Panc1 (cell line): ENCODE measurements around the gene SUPT20H. TPM values are rescaled to one million over a fixed set of nuclear protein-coding genes. Genes with fewer than 3 reads are reported as not detected.

Source experiments
- ATAC-seq: fragments of 200-7000 bp; cut with Tn5 transposase; 2 replicates; pipeline ENCODE4 v1.9.1; 2020; ENCODE audit warnings: mild to moderate bottlenecking, moderate library complexity
- BruUV-seq: library from RNA; stranded (reverse); fragments of 400-500 nt; replicated peaks from 2 replicates; lab custom pipeline; 2021; lab: Mats Ljungman, UMichigan
- CTCF ChIA-PET: fragments of 300-600 bp; sonication (Branson Sonifier 250); formaldehyde crosslinking; loops from one replicate; lab custom pipeline; 2022; ENCODE audit warnings: antibody characterized with exemption; lab: Charles Lee
- POLR2A ChIA-PET: fragments of 300-600 bp; sonication (Branson Sonifier 250); formaldehyde crosslinking; loops from one replicate; lab custom pipeline; 2022; ENCODE audit warnings: antibody characterized with exemption; lab: Charles Lee
- DNase-seq: peaks from one replicate; pipeline ENCODE4 v3.0.0-alpha.2; 2010; ENCODE audit warnings: low read depth, low spot score
- H3K27ac ChIP-seq: 2 replicates; pipeline ENCODE4 v1.5.1; 2011; ENCODE audit warnings: mild to moderate bottlenecking, low read length, inconsistent platforms
- H3K27me3 ChIP-seq: fragments of 200-500 bp; sonication (Bioruptor generic); 2 replicates; pipeline ENCODE4 v1.6.0; 2014; ENCODE audit warnings: low read length, inconsistent platforms; ENCODE audit not compliant: control insufficient read depth, insufficient read depth
- H3K36me3 ChIP-seq: fragments of 200-500 bp; sonication (Bioruptor generic); 2 replicates; pipeline ENCODE4 v1.5.1; 2014; ENCODE audit warnings: inconsistent platforms, mild to moderate bottlenecking, low read length, moderate library complexity; ENCODE audit not compliant: control insufficient read depth, insufficient read depth
- H3K4me1 ChIP-seq: 2 replicates; pipeline ENCODE4 v1.5.1; 2011; ENCODE audit warnings: inconsistent platforms, mild to moderate bottlenecking, low read length, moderate library complexity; ENCODE audit not compliant: control insufficient read depth, insufficient read depth
- H3K4me3 ChIP-seq, 2 experiments: 2 replicates each; pipeline ENCODE4 v1.5.1; 2011 to 2012; ENCODE audit warnings: low read depth in 2 of 2, low read length in 2 of 2, mild to moderate bottlenecking in 2 of 2, inconsistent platforms in 1 of 2, moderate library complexity in 1 of 2
- H3K9me3 ChIP-seq: fragments of 200-500 bp; sonication (Bioruptor generic); 2 replicates; pipeline ENCODE4 v1.5.1; 2014; ENCODE audit warnings: low read depth, mild to moderate bottlenecking, inconsistent platforms, low read length, moderate library complexity; ENCODE audit not compliant: control insufficient read depth, insufficient read depth
- POLR2AphosphoS5 ChIP-seq: IDR thresholded peaks from 2 replicates; pipeline ENCODE4 v1.6.1; 2012; ENCODE audit warnings: mild to moderate bottlenecking, low read depth, low read length, moderate library complexity
- SIN3A ChIP-seq: IDR thresholded peaks from 2 replicates; pipeline ENCODE4 v1.6.1; 2012; ENCODE audit warnings: low read depth, mild to moderate bottlenecking, low read length, moderate library complexity, borderline replicate concordance; ENCODE audit not compliant: insufficient read depth
- TCF7L2 ChIP-seq: IDR thresholded peaks from 2 replicates; pipeline ENCODE4 v1.6.1; 2011; ENCODE audit warnings: mild to moderate bottlenecking, low read depth, low read length, inconsistent platforms
- in situ Hi-C: cut with HindIII; loops from 2 replicates; pipeline ENCODE4 v1.10.0; 2016; ENCODE audit warnings: low sequenced_read_pairs, low pct_unique_long_range_greater_than_20kb
- intact Hi-C: fragments of 100-400 bp; cut with micrococcal nuclease; formaldehyde crosslinking; loops from one replicate; pipeline ENCODE4 v1.10.0; 2022; ENCODE audit not compliant: unreplicated experiment
- total RNA-seq: library from RNA; stranded (reverse); gene quantifications from one replicate; pipeline ENCODE4 v1.2.1, GENCODE V29; 2021; ENCODE audit not compliant: unreplicated experiment
- TF ChIP-seq, protein P1 (sequence below), 2 experiments: IDR thresholded peaks; 2 replicates each; pipeline ENCODE4 v1.6.1; 2011 to 2012; ENCODE audit warnings: low read depth in 2 of 2, control low read depth in 1 of 2, low read length in 1 of 2, mild to moderate bottlenecking in 1 of 2, moderate library complexity in 1 of 2; ENCODE audit not compliant: insufficient read depth in 1 of 2
- TF ChIP-seq, protein P2 (sequence below): fragments of 450-650 bp; IDR thresholded peaks from 2 replicates; pipeline ENCODE4 v1.5.1; 2017; ENCODE audit warnings: mild to moderate bottlenecking

Gene SUPT20H
- total RNA-seq, 1 experiment from 2014 or later: 32.9 TPM

DNA sequence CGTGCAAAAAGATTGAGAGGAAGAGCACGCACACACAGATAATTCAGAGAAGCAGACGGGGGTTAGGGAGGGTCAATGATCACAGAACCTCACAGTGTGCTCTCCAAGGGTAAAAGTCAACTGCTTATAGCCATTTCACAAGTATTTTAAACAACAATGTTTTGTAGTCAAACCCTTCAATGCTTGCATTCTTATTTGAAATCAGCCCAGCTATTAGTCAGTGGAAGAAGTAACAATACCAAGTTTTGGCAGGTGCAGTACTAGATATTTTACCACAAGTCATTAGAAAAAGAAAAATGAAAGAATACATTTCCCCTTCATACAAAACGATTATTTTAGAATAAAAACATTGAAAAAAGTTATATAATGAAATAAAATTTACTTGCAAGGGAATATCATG is 43.4 kb upstream of the SUPT20H start:
- intact Hi-C loops: loop anchor here (10.0 kb wide), 1 partner anchor 502 kb away; no protein-coding TSS in a partner anchor

DNA sequence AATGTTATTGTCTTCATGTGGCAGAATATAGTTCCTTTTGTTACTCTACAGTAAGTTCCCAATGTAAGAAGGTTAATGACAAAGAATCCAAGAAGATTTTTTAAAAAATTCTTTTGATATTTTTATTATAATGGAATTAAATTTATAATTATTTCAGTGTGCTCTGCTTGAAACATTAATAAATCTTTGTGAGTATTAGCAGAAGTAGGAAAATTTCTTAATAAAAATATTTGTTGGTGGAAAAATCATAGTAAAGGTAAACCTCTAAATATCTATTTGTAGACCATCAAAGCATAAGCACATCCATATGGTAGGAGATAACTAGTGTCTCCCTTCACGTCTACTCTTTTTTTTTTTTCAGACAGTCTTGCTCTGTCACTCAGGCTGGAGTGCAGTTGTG is 41.7 kb upstream of the SUPT20H start:
- Histone ChIP-seq H3K9me3 (no peaks in the 10 kb centered on the region), H3K27me3 (no peaks in the 10 kb centered on the region), H3K27ac (no peak overlapping the region), H3K36me3 (no peaks in the 10 kb centered on the region), H3K4me1 (no peaks in the 10 kb centered on the region), H3K4me3 (no peak overlapping the region)
- ATAC-seq: no peak
- no TSS peak for BruUV-seq
- no peak for TF ChIP-seq POLR2AphosphoS5
- TF ChIP-seq, protein P1, sequence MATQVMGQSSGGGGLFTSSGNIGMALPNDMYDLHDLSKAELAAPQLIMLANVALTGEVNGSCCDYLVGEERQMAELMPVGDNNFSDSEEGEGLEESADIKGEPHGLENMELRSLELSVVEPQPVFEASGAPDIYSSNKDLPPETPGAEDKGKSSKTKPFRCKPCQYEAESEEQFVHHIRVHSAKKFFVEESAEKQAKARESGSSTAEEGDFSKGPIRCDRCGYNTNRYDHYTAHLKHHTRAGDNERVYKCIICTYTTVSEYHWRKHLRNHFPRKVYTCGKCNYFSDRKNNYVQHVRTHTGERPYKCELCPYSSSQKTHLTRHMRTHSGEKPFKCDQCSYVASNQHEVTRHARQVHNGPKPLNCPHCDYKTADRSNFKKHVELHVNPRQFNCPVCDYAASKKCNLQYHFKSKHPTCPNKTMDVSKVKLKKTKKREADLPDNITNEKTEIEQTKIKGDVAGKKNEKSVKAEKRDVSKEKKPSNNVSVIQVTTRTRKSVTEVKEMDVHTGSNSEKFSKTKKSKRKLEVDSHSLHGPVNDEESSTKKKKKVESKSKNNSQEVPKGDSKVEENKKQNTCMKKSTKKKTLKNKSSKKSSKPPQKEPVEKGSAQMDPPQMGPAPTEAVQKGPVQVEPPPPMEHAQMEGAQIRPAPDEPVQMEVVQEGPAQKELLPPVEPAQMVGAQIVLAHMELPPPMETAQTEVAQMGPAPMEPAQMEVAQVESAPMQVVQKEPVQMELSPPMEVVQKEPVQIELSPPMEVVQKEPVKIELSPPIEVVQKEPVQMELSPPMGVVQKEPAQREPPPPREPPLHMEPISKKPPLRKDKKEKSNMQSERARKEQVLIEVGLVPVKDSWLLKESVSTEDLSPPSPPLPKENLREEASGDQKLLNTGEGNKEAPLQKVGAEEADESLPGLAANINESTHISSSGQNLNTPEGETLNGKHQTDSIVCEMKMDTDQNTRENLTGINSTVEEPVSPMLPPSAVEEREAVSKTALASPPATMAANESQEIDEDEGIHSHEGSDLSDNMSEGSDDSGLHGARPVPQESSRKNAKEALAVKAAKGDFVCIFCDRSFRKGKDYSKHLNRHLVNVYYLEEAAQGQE (IDR thresholded peaks at IDR 0.05; ENCODE audit: insufficient read depth in 1 of 2, low read depth in 2 of 2, low read length in 1 of 2): no peak
- TF ChIP-seq SIN3A: no peak
- no peak for TF ChIP-seq TCF7L2
- TF ChIP-seq, protein P2, sequence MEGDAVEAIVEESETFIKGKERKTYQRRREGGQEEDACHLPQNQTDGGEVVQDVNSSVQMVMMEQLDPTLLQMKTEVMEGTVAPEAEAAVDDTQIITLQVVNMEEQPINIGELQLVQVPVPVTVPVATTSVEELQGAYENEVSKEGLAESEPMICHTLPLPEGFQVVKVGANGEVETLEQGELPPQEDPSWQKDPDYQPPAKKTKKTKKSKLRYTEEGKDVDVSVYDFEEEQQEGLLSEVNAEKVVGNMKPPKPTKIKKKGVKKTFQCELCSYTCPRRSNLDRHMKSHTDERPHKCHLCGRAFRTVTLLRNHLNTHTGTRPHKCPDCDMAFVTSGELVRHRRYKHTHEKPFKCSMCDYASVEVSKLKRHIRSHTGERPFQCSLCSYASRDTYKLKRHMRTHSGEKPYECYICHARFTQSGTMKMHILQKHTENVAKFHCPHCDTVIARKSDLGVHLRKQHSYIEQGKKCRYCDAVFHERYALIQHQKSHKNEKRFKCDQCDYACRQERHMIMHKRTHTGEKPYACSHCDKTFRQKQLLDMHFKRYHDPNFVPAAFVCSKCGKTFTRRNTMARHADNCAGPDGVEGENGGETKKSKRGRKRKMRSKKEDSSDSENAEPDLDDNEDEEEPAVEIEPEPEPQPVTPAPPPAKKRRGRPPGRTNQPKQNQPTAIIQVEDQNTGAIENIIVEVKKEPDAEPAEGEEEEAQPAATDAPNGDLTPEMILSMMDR: no peak
- intact Hi-C loops: loop anchor here (10.0 kb wide), 1 partner anchor 504 kb away; no protein-coding TSS in a partner anchor
- DNase-seq: no peak
- ChIA-PET POLR2A (no interaction called here), CTCF (no interaction called here)
- in situ Hi-C loops: no loop called here

More for the DNA sequence above, 43.4 kb upstream of the SUPT20H start:
- no peaks in the 10 kb centered on the region for H3K9me3 ChIP-seq
- H3K4me1 ChIP-seq: no peaks in the 10 kb centered on the region
- POLR2A ChIA-PET: no interaction called here
- H3K27me3 ChIP-seq: no peaks in the 10 kb centered on the region
- CTCF ChIA-PET: no interaction called here
- DNase-seq (no peak), ATAC-seq (no peak)
- in situ Hi-C loops: no loop called here
- TF ChIP-seq, protein P2: no peak
- TF ChIP-seq, protein P1 (IDR thresholded peaks at IDR 0.05; ENCODE audit: insufficient read depth in 1 of 2, low read depth in 2 of 2, low read length in 1 of 2): no peak
- TF ChIP-seq SIN3A (no peak), POLR2AphosphoS5 (no peak), TCF7L2 (no peak)
- no peak overlapping the region for H3K4me3 ChIP-seq
- no TSS peak for BruUV-seq
- H3K27ac ChIP-seq: no peak overlapping the region
- H3K36me3 ChIP-seq: no peaks in the 10 kb centered on the region
